Measurements from ENCODE around the gene IPO5.
A peak's percentile ranks its signal among the peaks of the same experiment; 100 is the strongest.
"Not testable (repeated sequence)": the region's sequence is repeated elsewhere in the genome, so short reads cannot be mapped to it uniquely, and the experiment has no call there.

Gene IPO5

DNA sequence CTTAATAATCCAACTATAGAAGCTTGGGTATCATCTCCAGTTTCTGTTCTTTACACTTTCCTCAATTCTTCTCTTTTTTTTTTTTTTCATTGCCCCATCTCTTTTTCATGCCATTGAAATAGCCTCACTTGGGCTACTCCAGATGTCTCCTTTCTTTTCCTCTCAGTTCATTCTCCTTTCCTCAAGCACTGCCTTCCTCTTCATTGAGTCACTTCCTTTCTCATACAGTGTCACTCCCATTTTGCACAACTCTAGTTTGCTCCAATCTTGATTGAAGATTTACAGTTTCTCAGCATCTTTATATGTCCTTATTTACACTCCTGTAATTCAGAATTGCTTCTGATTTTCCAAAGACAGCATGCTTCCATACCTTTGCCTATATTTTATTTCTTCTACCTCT is 61.3 kb downstream of the IPO5 start:
- DNase-seq (ENCODE audit: low read depth in 2 of 2), result peak; percentile 61 to 64

GRCh38 chr13:98018293-98018692 is 64.8 kb downstream of the IPO5 start:
- no peak for DNase-seq (ENCODE audit: low read depth in 2 of 2)

GRCh38 chr13:98019186-98019585 is 65.7 kb downstream of the IPO5 start:
- no peak for DNase-seq (ENCODE audit: low read depth in 2 of 2)

- no peak for DNase-seq (ENCODE audit: low read depth in 2 of 2)
Observed at GRCh38 chr13:98020271-98020670, 66.8 kb downstream of the IPO5 start.

DNA sequence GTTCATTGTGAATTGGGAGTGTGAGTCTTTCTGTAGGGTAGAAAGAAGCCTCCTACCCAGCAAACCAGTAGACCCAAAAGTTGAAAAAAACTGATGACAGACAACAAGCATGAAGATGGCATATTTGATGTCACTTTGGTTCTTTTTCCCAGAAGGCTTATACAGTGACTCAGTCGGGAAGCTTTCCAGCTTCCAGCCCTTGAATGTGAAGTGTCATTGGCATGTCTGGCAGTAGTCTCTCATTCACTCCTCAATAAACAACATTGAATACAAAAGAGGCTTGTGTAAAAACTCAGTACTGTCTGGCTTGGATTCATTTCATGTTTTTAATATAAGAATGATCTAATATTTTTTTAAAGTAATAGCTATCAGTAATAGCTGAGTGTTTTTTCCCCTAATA is 68.7 kb downstream of the IPO5 start:
- DNase-seq (ENCODE audit: low read depth in 2 of 2), result peak; percentile 28 to 29

DNA sequence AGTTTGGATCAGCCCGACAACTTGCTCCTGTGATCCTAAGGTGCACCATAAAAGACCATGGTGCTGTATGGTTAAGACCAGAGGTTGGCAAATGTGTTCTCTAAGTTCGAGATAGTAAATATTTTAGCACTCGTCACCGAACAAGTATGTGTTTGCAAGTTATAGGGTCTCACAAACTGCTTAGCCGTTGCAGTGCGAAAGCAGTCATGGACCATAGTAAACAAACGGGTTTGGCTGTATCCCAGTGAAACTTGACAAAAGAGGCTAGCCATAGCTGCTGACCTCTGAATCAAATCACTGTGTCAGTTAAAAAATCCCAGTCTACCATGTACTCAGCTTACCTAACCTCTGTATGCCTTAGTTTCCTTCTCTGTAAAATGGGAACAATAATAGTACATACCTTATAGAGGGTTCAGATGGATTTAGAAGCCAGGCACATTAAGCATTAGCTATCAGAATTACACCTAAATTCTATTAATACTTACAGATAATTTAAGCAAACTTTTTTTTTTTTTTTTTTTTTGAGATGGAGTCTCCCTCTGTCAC is 72.1 kb downstream of the IPO5 start:
- DNase-seq (ENCODE audit: low read depth in 2 of 2), result no peak

DNA sequence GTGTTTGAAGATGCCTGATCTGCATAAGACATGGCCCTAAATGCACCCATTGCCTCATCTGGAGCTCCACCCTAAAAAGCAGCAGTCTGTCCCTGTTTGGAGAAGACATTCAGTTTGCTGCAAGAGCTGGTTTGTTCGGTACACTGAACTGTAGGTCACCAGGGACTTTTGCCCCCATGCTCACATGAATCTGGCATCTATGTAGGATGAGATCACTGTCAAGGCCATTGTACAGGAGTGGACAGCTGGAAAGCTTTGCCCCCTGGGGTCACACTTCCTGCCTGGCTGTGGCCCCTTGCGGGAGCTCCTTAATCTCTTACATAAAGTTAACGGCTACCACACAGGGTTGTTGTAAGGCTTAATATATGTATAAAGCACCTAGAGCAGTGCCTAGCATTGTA is 73.0 kb downstream of the IPO5 start:
- no peak for DNase-seq (ENCODE audit: low read depth in 2 of 2)

DNA sequence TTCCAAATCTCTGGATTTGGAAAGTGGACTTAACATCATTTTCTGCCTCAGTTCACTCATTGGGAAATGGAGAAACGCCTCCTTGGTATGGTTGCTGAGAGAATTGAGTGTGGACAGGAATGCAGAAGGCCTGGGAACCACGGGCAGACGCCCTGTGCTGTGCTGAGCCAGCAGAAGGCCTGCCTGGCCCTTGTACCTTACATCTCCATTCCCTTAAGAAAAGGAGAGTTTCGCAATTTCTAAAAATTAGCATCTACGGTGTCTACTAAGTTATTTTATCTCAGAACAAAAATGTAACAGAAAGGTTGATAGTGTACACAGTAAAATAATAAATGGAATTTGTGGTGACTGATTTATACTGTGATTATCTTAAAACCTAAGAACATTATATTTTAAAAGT is 78.7 kb downstream of the IPO5 start:
- DNase-seq (ENCODE audit: low read depth in 2 of 2), result no peak

GRCh38 chr13:98033277-98034247 is 80.1 kb downstream of the IPO5 start:
- DNase-seq (ENCODE audit: low read depth in 2 of 2), result peak; percentile 60 to 62

DNA sequence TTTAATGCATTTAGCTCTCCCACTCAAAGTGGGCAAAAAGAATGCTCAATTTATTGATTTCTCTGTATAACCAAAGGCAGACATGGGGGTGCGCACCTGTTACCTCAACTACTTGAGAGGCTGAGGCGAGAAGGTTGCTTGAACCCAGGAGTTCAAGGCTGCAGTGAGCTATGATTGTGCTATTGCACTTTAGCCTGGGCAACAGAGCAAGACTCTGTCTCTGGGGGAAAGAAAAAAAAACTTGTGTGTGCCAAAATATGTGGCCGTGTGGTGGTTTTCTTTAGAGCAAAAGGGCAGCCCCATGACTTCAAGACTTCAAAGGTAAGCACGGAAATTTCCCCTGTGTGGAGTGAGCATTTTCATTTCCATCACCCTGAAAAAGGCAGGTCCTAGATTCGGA is 81.9 kb downstream of the IPO5 start:
- no peak for DNase-seq (ENCODE audit: low read depth in 2 of 2)

- DNase-seq (ENCODE audit: low read depth in 2 of 2), result not testable (repeated sequence)
Observed at GRCh38 chr13:98036564-98037302, 83.3 kb downstream of the IPO5 start.

DNA sequence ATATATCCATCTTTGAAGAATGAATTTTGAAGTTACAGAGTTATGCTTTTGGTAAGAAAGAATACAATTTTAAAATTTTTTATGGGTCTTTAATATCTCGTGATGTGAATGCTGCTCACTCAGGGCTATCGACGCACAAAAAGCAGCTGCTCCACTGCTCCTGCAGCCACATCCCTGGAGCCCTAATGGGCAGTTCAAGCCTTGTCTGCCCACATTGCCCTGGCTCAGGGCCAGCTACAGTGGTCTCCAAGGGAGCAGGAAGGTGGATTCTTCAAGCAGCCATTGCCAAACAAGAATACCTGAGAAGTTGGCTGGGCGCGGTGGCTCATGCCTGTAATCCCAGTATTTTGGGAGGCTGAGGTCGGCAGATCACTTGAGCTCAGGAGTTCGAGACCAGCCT is 85.8 kb downstream of the IPO5 start:
- DNase-seq (ENCODE audit: low read depth in 2 of 2), result no peak

DNA sequence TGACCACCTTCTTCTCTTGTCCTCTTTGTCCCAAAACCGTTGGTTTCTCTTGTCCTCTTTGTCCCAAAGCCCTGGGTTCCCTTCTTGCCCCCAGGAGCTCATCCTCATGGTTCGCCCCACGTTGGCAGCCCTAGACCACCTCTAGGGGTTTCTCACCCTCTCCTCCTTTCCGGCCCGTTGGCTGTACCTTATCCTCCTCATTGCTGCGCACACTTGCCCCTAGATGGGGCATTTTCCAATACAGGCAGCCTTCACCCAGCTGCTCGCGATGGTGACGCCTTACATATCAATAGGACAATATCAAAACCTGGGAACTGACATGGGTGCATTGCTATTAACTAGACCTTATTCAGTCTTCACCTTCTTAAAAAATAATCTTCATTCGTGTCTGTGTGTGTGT is 86.5 kb downstream of the IPO5 start:
- DNase-seq (ENCODE audit: low read depth in 2 of 2), result no peak

DNA sequence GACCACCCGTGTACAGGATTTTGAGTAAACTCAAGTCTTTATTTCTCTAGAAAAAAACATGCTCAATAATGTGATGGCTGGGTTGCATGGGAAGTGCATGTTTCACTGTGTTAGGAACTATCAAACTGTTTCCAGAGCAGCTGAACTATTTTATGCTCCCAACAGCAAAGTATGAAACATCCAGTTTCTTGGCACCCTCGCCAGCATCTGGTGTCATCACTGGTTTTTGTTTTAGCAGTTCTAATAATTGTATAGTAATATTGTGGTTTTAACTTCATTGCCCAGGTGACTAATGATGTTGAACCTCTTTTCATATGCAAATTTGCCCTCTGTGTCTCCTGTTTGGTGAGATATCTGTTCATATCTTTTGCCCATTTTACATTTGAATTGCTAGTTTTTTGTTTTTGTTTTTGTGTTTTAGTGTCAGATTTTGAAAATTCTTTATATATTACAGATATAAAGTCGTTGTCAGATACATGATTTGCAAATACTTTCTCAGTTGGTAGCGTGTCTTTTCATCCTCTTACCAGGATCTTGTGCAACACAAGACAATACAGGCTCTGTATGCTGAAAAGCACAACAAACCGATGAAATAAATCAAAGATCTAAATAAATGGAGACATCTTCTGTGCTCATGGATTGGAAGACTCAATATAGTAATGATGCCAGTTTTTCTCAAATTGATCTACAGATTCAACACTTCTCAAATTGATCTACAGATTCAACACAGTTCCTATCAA is 87.8 kb downstream of the IPO5 start:
- no peak for DNase-seq (ENCODE audit: low read depth in 2 of 2)

DNA sequence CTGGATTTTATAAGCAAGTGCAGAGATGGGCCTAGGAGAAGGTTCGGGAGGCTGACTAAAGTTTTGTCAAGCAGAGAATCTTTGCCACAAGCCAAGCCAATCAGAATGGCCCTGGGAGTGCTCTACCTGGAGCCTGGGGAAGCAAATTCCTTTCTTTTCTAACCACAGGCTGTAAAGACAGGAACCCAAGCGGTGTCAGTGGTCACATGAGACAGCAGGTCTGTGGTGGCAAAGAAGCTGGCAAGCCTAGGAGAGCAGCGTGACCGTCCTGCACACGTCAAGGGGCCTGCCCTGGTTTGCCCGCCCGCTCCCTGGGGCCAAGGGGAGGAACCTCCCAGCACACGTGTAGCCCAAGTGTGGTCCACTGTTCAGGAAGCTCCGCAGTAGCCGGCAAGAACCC is 90.8 kb downstream of the IPO5 start:
- DNase-seq (ENCODE audit: low read depth in 2 of 2), result no peak

GRCh38 chr13:98047785-98048184 is 94.3 kb downstream of the IPO5 start:
- not testable (repeated sequence) for DNase-seq (ENCODE audit: low read depth in 2 of 2)

DNA sequence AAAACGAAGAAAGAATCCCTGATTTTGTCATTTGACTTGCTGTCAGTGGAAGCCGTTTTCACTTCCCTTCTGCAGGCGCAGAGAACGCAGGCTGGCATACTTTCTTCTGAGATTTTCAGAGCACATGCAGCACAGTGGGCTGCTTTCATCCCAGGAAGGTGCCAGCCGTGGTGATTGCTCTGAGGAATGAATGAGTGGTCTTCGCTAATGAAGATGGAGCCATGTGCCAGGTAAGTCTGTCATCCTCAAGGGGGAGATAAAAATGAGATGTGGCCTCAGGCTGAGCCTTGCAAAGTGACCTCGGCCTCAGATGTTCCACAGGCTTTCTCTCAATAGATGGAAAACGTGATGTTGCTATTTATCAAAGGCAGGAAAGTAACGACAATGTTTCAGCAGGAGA is 94.8 kb downstream of the IPO5 start:
- no peak for DNase-seq (ENCODE audit: low read depth in 2 of 2)

- DNase-seq (ENCODE audit: low read depth in 2 of 2), result no peak
Observed at GRCh38 chr13:98050041-98050466, 96.6 kb downstream of the IPO5 start.

- no peak for DNase-seq (ENCODE audit: low read depth in 2 of 2)
Observed at GRCh38 chr13:98052412-98052811, 98.9 kb downstream of the IPO5 start.

- DNase-seq (ENCODE audit: low read depth in 2 of 2), result no peak
Observed at GRCh38 chr13:98054301-98054700, 100.8 kb downstream of the IPO5 start.

DNA sequence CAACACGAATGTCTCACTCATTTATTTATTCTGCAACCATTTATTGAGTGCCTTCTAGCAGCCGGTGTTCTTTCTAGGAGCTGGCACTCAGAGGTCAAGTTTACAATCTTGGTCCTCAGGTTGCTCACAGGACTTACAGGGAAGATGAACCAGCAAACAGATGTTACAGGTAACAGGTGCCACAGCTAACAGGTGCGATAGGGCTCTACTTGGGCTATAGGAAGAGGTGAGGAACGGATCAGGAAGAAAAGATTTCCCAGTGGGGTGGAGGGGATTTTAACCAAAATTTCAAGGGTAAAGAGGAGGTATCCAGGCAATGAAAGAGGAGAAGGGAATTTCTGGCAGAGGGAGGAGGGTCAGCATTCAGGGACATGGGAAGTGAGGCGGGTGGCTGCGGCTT is 102.1 kb downstream of the IPO5 start:
- DNase-seq (ENCODE audit: low read depth in 2 of 2), result no peak

DNA sequence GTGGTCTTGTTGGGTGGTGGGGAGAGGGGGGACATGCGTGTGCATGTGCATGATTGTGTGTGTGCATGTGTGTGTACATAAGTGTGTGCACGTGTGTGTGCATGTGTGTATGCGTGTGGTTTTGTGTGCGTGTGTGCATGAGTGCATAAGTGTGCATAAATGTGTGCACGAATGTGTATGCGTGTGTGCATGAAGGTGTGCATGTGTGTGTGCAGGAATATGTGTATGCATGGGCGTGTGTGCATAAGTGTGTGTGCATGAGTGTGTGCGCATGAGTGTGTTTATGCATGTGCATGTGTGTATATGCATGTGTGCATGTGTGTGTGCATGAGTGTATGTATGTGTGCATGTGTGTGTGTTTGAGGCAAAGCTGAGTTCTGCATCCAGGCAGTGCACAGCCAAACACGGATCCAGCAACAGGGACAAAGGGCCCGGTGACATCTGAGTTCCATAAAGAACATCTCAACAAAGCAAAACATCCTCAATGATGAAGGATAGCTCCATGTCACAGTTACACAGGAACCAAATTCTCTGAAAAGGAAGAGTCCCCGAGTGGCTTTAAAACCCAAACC is 103.5 kb downstream of the IPO5 start:
- DNase-seq (ENCODE audit: low read depth in 2 of 2), result no peak

Data from fibroblast of skin of left quadriceps (primary cell).